ENCODE results near the gene MYO5C. TPM values are rescaled to one million over a fixed set of nuclear protein-coding genes. Genes with fewer than 3 reads are reported as not detected.

Gene MYO5C
- total RNA-seq, 4 donors from 2014 or later, result 28.9 to 36.9 (median 32.5) TPM

GRCh38 chr15:52153900-52154895 is 141.4 kb downstream of the MYO5C start:
- Histone ChIP-seq H3K4me3 (no peak overlapping the region), H3K27me3 (no peaks in the 10 kb centered on the region), H3K9me3 (no peaks in the 10 kb centered on the region), H3K27ac (no peak overlapping the region), H3K4me1 (no peaks in the 10 kb centered on the region), H3K36me3 (no peaks in the 10 kb centered on the region)
- TF ChIP-seq POLR2A (IDR thresholded peaks at IDR 0.05) (no peak), CTCF (IDR thresholded peaks at IDR 0.05) (no peak)
- intact Hi-C loops (cut with DNase I; ENCODE audit: low total_unique reads), result no loop called here
- no peak for DNase-seq

GRCh38 chr15:52151353-52151752 is 144.3 kb downstream of the MYO5C start:
- H3K4me3 ChIP-seq, result no peak overlapping the region
- H3K4me1 ChIP-seq, result no peaks in the 10 kb centered on the region
- H3K9me3 ChIP-seq, result no peaks in the 10 kb centered on the region
- no peaks in the 10 kb centered on the region for H3K27me3 ChIP-seq
- no peak for DNase-seq
- no peaks in the 10 kb centered on the region for H3K36me3 ChIP-seq
- H3K27ac ChIP-seq, result no peak overlapping the region
- intact Hi-C loops (cut with DNase I; ENCODE audit: low total_unique reads), result no loop called here
- TF ChIP-seq CTCF (IDR thresholded peaks at IDR 0.05) (no peak), POLR2A (IDR thresholded peaks at IDR 0.05) (no peak)

- no peaks in the 10 kb centered on the region for H3K27me3 ChIP-seq
Measured at GRCh38 chr15:52150871-52151270, 144.7 kb downstream of the MYO5C start.

GRCh38 chr15:52150043-52150825 is 145.4 kb downstream of the MYO5C start:
- DNase-seq, result no peak
- Histone ChIP-seq H3K36me3 (no peaks in the 10 kb centered on the region), H3K27me3 (no peaks in the 10 kb centered on the region), H3K27ac (no peak overlapping the region), H3K4me3 (no peak overlapping the region), H3K4me1 (no peaks in the 10 kb centered on the region), H3K9me3 (no peaks in the 10 kb centered on the region)
- intact Hi-C loops (cut with DNase I; ENCODE audit: low total_unique reads), result no loop called here
- TF ChIP-seq CTCF (IDR thresholded peaks at IDR 0.05) (no peak), POLR2A (IDR thresholded peaks at IDR 0.05) (no peak)

More at GRCh38 chr15:52150871-52151270, 144.7 kb downstream of the MYO5C start:
- Histone ChIP-seq H3K4me3 (no peak overlapping the region), H3K27ac (no peak overlapping the region), H3K9me3 (no peaks in the 10 kb centered on the region), H3K4me1 (no peaks in the 10 kb centered on the region), H3K36me3 (no peaks in the 10 kb centered on the region)
- DNase-seq, result no peak
- intact Hi-C loops (cut with DNase I; ENCODE audit: low total_unique reads), result no loop called here
- TF ChIP-seq CTCF (IDR thresholded peaks at IDR 0.05), result no peak
- no peak for TF ChIP-seq POLR2A (IDR thresholded peaks at IDR 0.05)

GRCh38 chr15:52148403-52148802 is 147.2 kb downstream of the MYO5C start:
- intact Hi-C loops (cut with DNase I; ENCODE audit: low total_unique reads), result no loop called here
- H3K27me3 ChIP-seq, result no peaks in the 10 kb centered on the region
- no peak overlapping the region for H3K4me3 ChIP-seq
- no peaks in the 10 kb centered on the region for H3K36me3 ChIP-seq
- no peaks in the 10 kb centered on the region for H3K9me3 ChIP-seq
- no peak for DNase-seq
- TF ChIP-seq CTCF (IDR thresholded peaks at IDR 0.05) (no peak), POLR2A (IDR thresholded peaks at IDR 0.05) (no peak)
- H3K4me1 ChIP-seq, result no peaks in the 10 kb centered on the region
- no peak overlapping the region for H3K27ac ChIP-seq

All from uterus (tissue), 4 donors.